Right lobe of liver (tissue), 4 donors: ENCODE measurements around the gene CAPN14.

ENCODE experiments used
- CTCF ChIP-seq, 4 donors: fragments of 200-600 bp in 3 of 4; fragments of 450-650 bp in 1 of 4; IDR thresholded peaks; one replicate each; pipeline versions ENCODE4 v1.5.1 to v1.8.0; 2016 to 2022; ENCODE audit warnings: antibody characterized with exemption in 4 of 4, mild to moderate bottlenecking in 2 of 4
- POLR2A ChIP-seq: fragments of 450-650 bp; IDR thresholded peaks from one replicate; pipeline ENCODE4 v1.6.1; 2017; ENCODE audit warnings: antibody characterized with exemption, mild to moderate bottlenecking
- donor health status: DM: no; HTN: no; CAD: no.
- donor health status: DM: no; HTN: no; CAD: no.
- donor health status: DM: no; HTN: yes; CAD: no.

GRCh38 chr2:31246184-31246852 lies 29.0 kb upstream of the CAPN14 start:
- no peak for TF ChIP-seq CTCF (IDR thresholded peaks at IDR 0.05)
- TF ChIP-seq POLR2A = no peak
